ENCODE data around the gene CLCN7. TPM values are rescaled to one million over a fixed set of nuclear protein-coding genes. Genes with fewer than 3 reads are reported as not detected.

Gene CLCN7
- total RNA-seq, 2 donors from 2014 or later: 27.2 to 115 TPM

DNA sequence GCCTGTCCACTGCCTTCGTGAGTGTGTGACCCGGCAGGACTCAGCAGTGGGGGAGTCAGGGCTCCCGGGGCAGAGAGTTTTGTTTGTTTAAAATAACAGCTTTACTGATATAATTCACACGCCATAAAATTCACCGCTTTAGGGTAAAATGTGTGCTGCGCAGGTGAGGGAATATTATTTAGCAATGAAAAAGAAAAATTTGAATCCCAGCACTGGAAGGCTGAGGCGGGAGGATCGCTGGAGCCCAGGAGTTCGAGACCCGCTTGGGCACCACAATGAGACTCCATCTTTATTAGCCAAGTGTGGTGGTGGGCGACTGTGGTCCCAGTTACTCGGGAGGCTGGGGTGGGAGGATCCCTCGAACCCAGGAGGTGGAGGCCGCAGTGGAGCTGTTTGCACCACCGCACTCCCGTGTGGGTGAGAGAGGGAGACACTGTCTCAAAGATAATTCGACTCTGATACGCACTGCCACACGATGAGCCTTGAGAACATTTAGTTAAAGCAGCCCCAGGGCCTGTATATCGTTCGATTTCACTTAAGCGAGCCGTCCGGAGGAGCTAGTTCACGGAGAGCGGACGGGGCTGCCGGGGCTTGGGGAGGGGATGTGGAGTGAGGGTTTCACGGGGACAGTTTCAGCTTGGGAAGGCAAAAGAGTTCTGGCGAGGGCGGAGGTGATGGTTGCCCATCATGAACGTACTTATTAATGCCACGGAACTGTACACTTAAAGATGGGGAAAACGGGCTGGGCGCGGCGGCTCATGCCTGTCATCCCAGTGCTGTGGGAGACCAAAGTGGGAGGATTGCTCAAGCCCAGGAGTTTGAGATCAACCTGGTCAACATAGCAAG, 28.5 kb upstream of the CLCN7 start:
- WGBS, 2 donors: 95 to 96% methylated on average over 35 to 37 of the region's 37 CpGs
- DNase-seq (no peak), ATAC-seq (no peak)
- Histone ChIP-seq H3K36me3 (replicated peaks in 1 of 2; ENCODE audit: insufficient read depth in 1 of 2, low read depth in 2 of 2) (peaks cover 0 to 4% of the 10 kb centered on the region in 2 donors), H3K4me3 (no peak overlapping the region), H3K27ac (no peak overlapping the region), H3K4me1 (no peaks in the 10 kb centered on the region), H3K27me3 (no peaks in the 10 kb centered on the region), H3K9me3 (no peaks in the 10 kb centered on the region)
- intact Hi-C loops (cut with DNase I): no loop called here
- TF ChIP-seq CTCF (IDR thresholded peaks at IDR 0.05) (no peak), POLR2A (IDR thresholded peaks at IDR 0.05) (no peak)

DNA sequence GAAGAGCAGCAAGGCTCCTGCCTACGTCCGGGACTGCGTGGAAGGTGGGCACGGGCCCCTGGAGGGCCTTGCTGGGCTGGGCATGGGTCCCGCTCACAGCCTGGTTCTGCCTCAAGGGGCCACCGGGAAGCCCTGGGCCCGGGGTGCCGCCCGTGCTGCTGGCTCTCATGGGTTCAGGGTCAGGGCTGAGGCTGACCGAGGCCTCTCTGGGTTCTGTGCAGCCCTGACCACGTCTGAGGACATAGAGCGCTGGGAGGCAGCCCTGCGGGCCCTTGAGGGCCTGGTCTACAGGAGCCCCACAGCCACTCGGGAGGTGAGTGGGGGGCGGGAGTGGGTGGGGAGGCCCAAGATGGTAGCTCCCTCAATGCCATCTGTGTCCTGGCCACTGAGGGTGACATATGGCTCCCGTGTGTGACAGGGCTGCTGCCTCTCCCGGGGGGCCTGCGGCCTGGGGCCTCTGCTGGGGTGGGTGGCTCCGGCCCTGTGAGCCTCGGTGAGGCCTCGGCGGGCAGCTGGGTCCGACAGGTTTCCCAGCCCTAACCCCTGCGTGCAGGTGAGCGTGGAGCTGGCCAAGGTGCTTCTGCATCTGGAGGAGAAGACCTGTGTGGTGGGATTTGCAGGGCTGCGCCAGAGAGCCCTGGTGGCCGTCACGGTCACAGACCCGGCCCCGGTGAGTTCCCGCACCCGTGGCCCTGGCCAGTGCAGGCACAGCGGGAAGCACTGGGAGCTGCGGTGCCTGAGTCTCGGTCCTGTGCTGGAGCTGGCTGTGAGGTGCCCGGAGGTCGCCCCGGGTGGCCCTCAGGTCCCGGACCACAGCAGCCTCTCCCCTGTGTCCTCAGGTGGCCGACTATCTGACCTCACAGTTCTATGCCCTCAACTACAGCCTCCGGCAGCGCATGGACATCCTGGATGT, 27.5 kb upstream of the CLCN7 start:
- TF ChIP-seq POLR2A (IDR thresholded peaks at IDR 0.05) (no peak), CTCF (IDR thresholded peaks at IDR 0.05) (no peak)
- Histone ChIP-seq H3K27me3 (no peaks in the 10 kb centered on the region), H3K36me3 (replicated peaks in 1 of 2; ENCODE audit: insufficient read depth in 1 of 2, low read depth in 2 of 2) (peaks cover 0 to 4% of the 10 kb centered on the region in 2 donors), H3K4me1 (no peaks in the 10 kb centered on the region), H3K27ac (no peak overlapping the region), H3K9me3 (no peaks in the 10 kb centered on the region), H3K4me3 (no peak overlapping the region)
- WGBS, 2 donors: 95 to 96% methylated on average over 9 to 40 of the region's 42 CpGs
- DNase-seq (no peak), ATAC-seq (no peak)
- intact Hi-C loops (cut with DNase I): no loop called here

GRCh38 chr16:1501630-1502029, 26.8 kb upstream of the CLCN7 start:
- Histone ChIP-seq H3K36me3 (replicated peaks in 1 of 2; ENCODE audit: insufficient read depth in 1 of 2, low read depth in 2 of 2) (peaks cover 0 to 5% of the 10 kb centered on the region in 2 donors), H3K4me1 (no peaks in the 10 kb centered on the region), H3K27me3 (no peaks in the 10 kb centered on the region), H3K9me3 (no peaks in the 10 kb centered on the region), H3K4me3 (no peak overlapping the region), H3K27ac (no peak overlapping the region)
- intact Hi-C loops (cut with DNase I): no loop called here
- ATAC-seq (no peak), DNase-seq (no peak)
- no peak for TF ChIP-seq CTCF (IDR thresholded peaks at IDR 0.05)
- no peak for TF ChIP-seq POLR2A (IDR thresholded peaks at IDR 0.05)
- WGBS, 2 donors: 95 to 100% methylated on average over 2 to 22 of the region's 23 CpGs

GRCh38 chr16:1500465-1501150, 25.8 kb upstream of the CLCN7 start:
- H3K9me3 ChIP-seq: no peaks in the 10 kb centered on the region
- TF ChIP-seq POLR2A (IDR thresholded peaks at IDR 0.05) (no peak), CTCF (IDR thresholded peaks at IDR 0.05) (no peak)
- intact Hi-C loops (cut with DNase I): no loop called here
- H3K4me1 ChIP-seq: no peaks in the 10 kb centered on the region
- DNase-seq (no peak), ATAC-seq (no peak)
- no peak overlapping the region for H3K27ac ChIP-seq
- 80 to 91% methylated on average over 3 to 16 of the region's 44 CpGs for WGBS, 2 donors
- H3K27me3 ChIP-seq: no peaks in the 10 kb centered on the region
- H3K4me3 ChIP-seq: no peak overlapping the region
- H3K36me3 ChIP-seq (replicated peaks in 1 of 2; ENCODE audit: insufficient read depth in 1 of 2, low read depth in 2 of 2): peaks cover 0 to 5% of the 10 kb centered on the region in 2 donors

All from body of pancreas (tissue), 4 donors.